GM23248 (cell line): ENCODE data around the gene LAP3. TPM values are rescaled to one million over a fixed set of nuclear protein-coding genes. Genes with fewer than 3 reads are reported as not detected.

Source experiments
- DNase-seq: peaks from one replicate; pipeline ENCODE4 v3.0.0-alpha.2; 2015
- H2AFZ ChIP-seq: fragments of 200-600 bp; sonication (generic); 2 replicates; pipeline ENCODE4 v1.6.1; 2016; ENCODE audit warnings: antibody characterized with exemption
- H3F3A ChIP-seq: fragments of 200-600 bp; sonication (generic); 2 replicates; pipeline ENCODE4 v1.6.1; 2016; ENCODE audit warnings: mild to moderate bottlenecking, antibody characterized with exemption, mixed run types; ENCODE audit not compliant: insufficient read depth
- H3K27ac ChIP-seq: fragments of 200-600 bp; sonication (generic); 2 replicates; pipeline ENCODE4 v1.5.1; 2016; ENCODE audit warnings: mild to moderate bottlenecking
- H3K27me3 ChIP-seq: fragments of 200-600 bp; sonication (generic); replicated peaks from 2 replicates; pipeline ENCODE4 v1.6.1; 2016; ENCODE audit warnings: mild to moderate bottlenecking; ENCODE audit not compliant: insufficient read depth
- H3K36me3 ChIP-seq: fragments of 200-600 bp; sonication (generic); 2 replicates; pipeline ENCODE4 v1.6.1; 2016; ENCODE audit warnings: low read depth, mild to moderate bottlenecking
- H3K4me1 ChIP-seq: fragments of 200-600 bp; sonication (generic); 2 replicates; pipeline ENCODE4 v1.6.1; 2016; ENCODE audit warnings: mild to moderate bottlenecking; ENCODE audit not compliant: insufficient read depth
- H3K4me2 ChIP-seq: fragments of 200-600 bp; sonication (generic); one replicate; pipeline ENCODE4 v1.6.1; 2016; ENCODE audit warnings: mild to moderate bottlenecking; ENCODE audit not compliant: unreplicated experiment
- H3K4me3 ChIP-seq: fragments of 200-600 bp; sonication (generic); 2 replicates; pipeline ENCODE4 v1.5.1; 2016; ENCODE audit warnings: mild to moderate bottlenecking
- H3K79me2 ChIP-seq: fragments of 200-600 bp; sonication (generic); 2 replicates; pipeline ENCODE4 v1.6.1; 2016; ENCODE audit warnings: mild to moderate bottlenecking; ENCODE audit not compliant: insufficient read depth
- H3K9ac ChIP-seq: fragments of 200-600 bp; sonication (generic); 2 replicates; pipeline ENCODE4 v1.6.1; 2016; ENCODE audit warnings: mild to moderate bottlenecking
- H3K9me2 ChIP-seq: fragments of 200-600 bp; sonication (generic); 2 replicates; pipeline ENCODE4 v1.6.1; 2016; ENCODE audit warnings: mixed run types, mild to moderate bottlenecking, moderate library complexity; ENCODE audit not compliant: insufficient read depth
- H3K9me3 ChIP-seq: fragments of 200-600 bp; sonication (generic); one replicate; pipeline ENCODE4 v1.6.1; 2017; ENCODE audit warnings: low read depth
- H4K20me1 ChIP-seq: fragments of 200-600 bp; sonication (generic); 2 replicates; pipeline ENCODE4 v1.6.0; 2016; ENCODE audit not compliant: insufficient read depth
- EZH2 ChIP-seq: fragments of 200-600 bp; sonication (generic); IDR thresholded peaks from 2 replicates; pipeline ENCODE4 v1.6.1; 2018; ENCODE audit warnings: antibody characterized with exemption, mild to moderate bottlenecking; ENCODE audit not compliant: insufficient read depth, poor library complexity, severe bottlenecking
- EZH2phosphoT487 ChIP-seq: fragments of 200-600 bp; sonication (generic); IDR thresholded peaks from 2 replicates; pipeline ENCODE4 v1.6.1; 2018; ENCODE audit warnings: antibody characterized with exemption, moderate library complexity, mild to moderate bottlenecking, low read depth; ENCODE audit not compliant: insufficient read depth
- WGBS, 2 experiments: methylation state at CpG; one replicate each; pipeline ENCODE4 v1.1.6; 2015 to 2017; ENCODE audit warnings: low lambda C conversion rate in 2 of 2, low coverage in 1 of 2; ENCODE audit errors: missing lambda C conversion rate in 2 of 2; 5-methylcytosine and 5-hydroxymethylcytosine counted together
- in situ Hi-C: fragments of 300-500 bp; cut with MboI; formaldehyde crosslinking; loops from 2 replicates; pipeline ENCODE4 v1.15.0; 2020
- polyA plus RNA-seq: library from polyadenylated mRNA; unstranded; fragments of >200 nt; fragmentation: Nextera tagmentation; extraction: Ambion mirVana; gene quantifications from 2 replicates; pipeline ENCODE4 v1.2.1, GENCODE V29; 2016
- total RNA-seq: library from RNA; depleted of rRNA; stranded (reverse); fragments of >200 nt; shearing (Covaris generic); gene quantifications from 2 replicates; pipeline ENCODE4 v1.2.3, GENCODE V29; 2014

Gene LAP3
- total and polyA plus RNA-seq, 2 experiments from 2014 or later, result 60.7 to 75.4 TPM

- no peak for DNase-seq
- Histone ChIP-seq H3K9me2 (no peaks in the 10 kb centered on the region), H3K4me1 (no peaks in the 10 kb centered on the region), H2AFZ (no peak overlapping the region), H3K27ac (no peak overlapping the region), H3K36me3 (peaks cover 20% of the 10 kb centered on the region), H4K20me1 (no peaks in the 10 kb centered on the region), H3K9ac (no peak overlapping the region), H3F3A (no peaks in the 10 kb centered on the region), H3K27me3 (no peaks in the 10 kb centered on the region), H3K9me3 (no peaks in the 10 kb centered on the region), H3K79me2 (no peaks in the 10 kb centered on the region), H3K4me2 (no peak overlapping the region), H3K4me3 (no peak overlapping the region)
- in situ Hi-C loops, result no loop called here
- TF ChIP-seq EZH2 (no peak), EZH2phosphoT487 (no peak)
- WGBS, 2 experiments, result 92 to 93% methylated on average over 6 of the region's 6 CpGs
Measured at GRCh38 chr4:17595471-17596005, 18.5 kb downstream of the LAP3 start.

- Histone ChIP-seq H3K79me2 (no peaks in the 10 kb centered on the region), H3K9me3 (no peaks in the 10 kb centered on the region), H3K4me1 (no peaks in the 10 kb centered on the region), H3K27me3 (no peaks in the 10 kb centered on the region), H4K20me1 (no peaks in the 10 kb centered on the region), H3K36me3 (peaks cover 20% of the 10 kb centered on the region), H3K9ac (no peak overlapping the region), H3K27ac (no peak overlapping the region), H3F3A (no peaks in the 10 kb centered on the region), H3K9me2 (no peaks in the 10 kb centered on the region), H2AFZ (no peak overlapping the region), H3K4me2 (no peak overlapping the region), H3K4me3 (no peak overlapping the region)
- TF ChIP-seq EZH2phosphoT487, result no peak
- TF ChIP-seq EZH2, result no peak
- 82 to 84% methylated on average over 7 of the region's 7 CpGs for WGBS, 2 experiments
- DNase-seq, result peak; percentile 23
- in situ Hi-C loops, result no loop called here
Measured at GRCh38 chr4:17597517-17597916, 20.5 kb downstream of the LAP3 start.

GRCh38 chr4:17599826-17600225, 22.8 kb downstream of the LAP3 start:
- no peaks in the 10 kb centered on the region for H3K9me3 ChIP-seq
- no peaks in the 10 kb centered on the region for H3K79me2 ChIP-seq
- no peaks in the 10 kb centered on the region for H3F3A ChIP-seq
- WGBS, 2 experiments, result 33 to 48% methylated on average over 1 of the region's 1 CpG
- H3K4me1 ChIP-seq, result no peaks in the 10 kb centered on the region
- no peak overlapping the region for H3K27ac ChIP-seq
- no peak overlapping the region for H3K4me3 ChIP-seq
- in situ Hi-C loops, result no loop called here
- H3K36me3 ChIP-seq, result peaks cover 20% of the 10 kb centered on the region
- H3K4me2 ChIP-seq, result no peak overlapping the region
- H3K9ac ChIP-seq, result no peak overlapping the region
- H4K20me1 ChIP-seq, result no peaks in the 10 kb centered on the region
- no peaks in the 10 kb centered on the region for H3K9me2 ChIP-seq
- no peak overlapping the region for H2AFZ ChIP-seq
- no peaks in the 10 kb centered on the region for H3K27me3 ChIP-seq
- TF ChIP-seq EZH2phosphoT487, result no peak
- no peak for TF ChIP-seq EZH2
- peak; percentile 41 for DNase-seq

GRCh38 chr4:17605236-17605635, 28.2 kb downstream of the LAP3 start:
- TF ChIP-seq EZH2 (no peak), EZH2phosphoT487 (no peak)
- H3K9ac ChIP-seq, result no peak overlapping the region
- no peaks in the 10 kb centered on the region for H3K9me3 ChIP-seq
- H3K4me2 ChIP-seq, result no peak overlapping the region
- in situ Hi-C loops, result no loop called here
- no peaks in the 10 kb centered on the region for H3K9me2 ChIP-seq
- 53 to 54% methylated on average over 3 of the region's 3 CpGs for WGBS, 2 experiments
- no peak overlapping the region for H3K4me3 ChIP-seq
- no peak overlapping the region for H2AFZ ChIP-seq
- DNase-seq, result no peak
- peaks cover 15% of the 10 kb centered on the region for H3K36me3 ChIP-seq
- H3K27me3 ChIP-seq, result no peaks in the 10 kb centered on the region
- H3K4me1 ChIP-seq, result no peaks in the 10 kb centered on the region
- H3K27ac ChIP-seq, result no peak overlapping the region
- H4K20me1 ChIP-seq, result no peaks in the 10 kb centered on the region
- H3F3A ChIP-seq, result no peaks in the 10 kb centered on the region
- no peaks in the 10 kb centered on the region for H3K79me2 ChIP-seq
